HG02970 (cell line): ENCODE data around the gene GCLM.

Experiments used
- ATAC-seq: cut with Tn5 transposase; IDR thresholded peaks from one replicate; pipeline ENCODE4 v1.9.1; 2021; ENCODE audit warnings: mild to moderate bottlenecking, moderate library complexity, moderate number of reproducible peaks; ENCODE audit not compliant: unreplicated experiment, low FRiP score

Gene GCLM

GRCh38 chr1:93847811-93848288, 61.4 kb downstream of the GCLM start:
- peak; percentile 16 for ATAC-seq

- peak; percentile 77 for ATAC-seq
These were observed 62.0 kb downstream of the GCLM start for GRCh38 chr1:93846992-93847810.

GRCh38 chr1:93846206-93846991, 62.8 kb downstream of the GCLM start:
- ATAC-seq: peak; percentile 45

- no peak for ATAC-seq
These were observed 63.6 kb downstream of the GCLM start for GRCh38 chr1:93845538-93846205.

GRCh38 chr1:93844262-93845045, 64.8 kb downstream of the GCLM start:
- no peak for ATAC-seq

GRCh38 chr1:93842750-93843500, 66.3 kb downstream of the GCLM start:
- no peak for ATAC-seq

- ATAC-seq: no peak
These were observed 67.5 kb downstream of the GCLM start for GRCh38 chr1:93841771-93842170.

GRCh38 chr1:93840956-93841482, 68.2 kb downstream of the GCLM start:
- ATAC-seq: no peak

GRCh38 chr1:93839753-93840152, 69.5 kb downstream of the GCLM start:
- ATAC-seq: no peak

GRCh38 chr1:93839307-93839706, 69.9 kb downstream of the GCLM start:
- ATAC-seq: no peak

- no peak for ATAC-seq
These were observed 71.3 kb downstream of the GCLM start for GRCh38 chr1:93837961-93838360.
